ENCODE results near the gene MEIS1.
"Not testable (repeated sequence)": the region's sequence is repeated elsewhere in the genome, so short reads cannot be mapped to it uniquely, and the experiment has no call there.

Gene MEIS1

GRCh38 chr2:66466433-66466832, 31.5 kb downstream of the MEIS1 start:
- DNase-seq (ENCODE audit: low spot score) = no peak
- FAIRE-seq = no peak

DNA sequence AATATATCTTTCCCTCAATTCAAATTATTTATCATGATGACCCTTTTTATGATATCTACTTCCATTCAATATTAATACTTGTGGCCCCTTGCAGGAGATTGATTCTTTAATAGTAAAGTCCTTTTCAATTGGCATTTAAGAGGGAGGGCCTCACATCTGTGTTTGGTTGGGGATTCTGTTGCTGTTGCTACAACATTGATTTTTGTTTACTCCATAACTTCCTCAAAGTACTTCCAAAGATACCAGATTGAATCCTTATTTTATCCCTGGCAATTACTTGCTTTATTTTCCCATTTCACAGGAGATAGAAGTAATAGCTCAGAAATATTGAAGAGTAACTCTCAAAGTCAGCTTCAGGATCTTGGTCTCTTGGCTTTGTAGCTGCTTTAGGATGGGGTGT, 32.8 kb downstream of the MEIS1 start:
- FAIRE-seq = no peak
- DNase-seq (ENCODE audit: low spot score) = no peak

GRCh38 chr2:66469214-66469902, 34.4 kb downstream of the MEIS1 start:
- no peak for DNase-seq (ENCODE audit: low spot score)
- FAIRE-seq = no peak

DNA sequence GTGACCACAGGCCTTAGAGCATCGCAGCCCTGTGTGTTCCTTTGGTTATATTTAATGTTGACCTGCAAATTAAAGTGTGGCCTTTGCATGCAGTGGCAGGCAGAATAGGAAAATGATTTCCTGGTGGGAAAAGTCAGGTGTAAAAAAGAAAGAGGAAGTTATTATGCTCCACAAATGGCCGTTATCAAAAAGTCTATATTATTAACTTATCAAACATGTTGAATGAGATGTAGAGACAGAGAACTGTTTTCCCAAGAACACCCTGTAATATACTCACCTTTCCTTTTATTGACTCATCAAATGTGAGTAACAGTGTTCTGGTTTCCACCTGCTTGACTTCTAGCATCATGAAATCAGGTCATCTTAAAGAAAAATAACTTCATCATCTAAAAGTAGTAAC, 35.3 kb downstream of the MEIS1 start:
- DNase-seq (ENCODE audit: low spot score) = no peak
- FAIRE-seq = no peak

DNA sequence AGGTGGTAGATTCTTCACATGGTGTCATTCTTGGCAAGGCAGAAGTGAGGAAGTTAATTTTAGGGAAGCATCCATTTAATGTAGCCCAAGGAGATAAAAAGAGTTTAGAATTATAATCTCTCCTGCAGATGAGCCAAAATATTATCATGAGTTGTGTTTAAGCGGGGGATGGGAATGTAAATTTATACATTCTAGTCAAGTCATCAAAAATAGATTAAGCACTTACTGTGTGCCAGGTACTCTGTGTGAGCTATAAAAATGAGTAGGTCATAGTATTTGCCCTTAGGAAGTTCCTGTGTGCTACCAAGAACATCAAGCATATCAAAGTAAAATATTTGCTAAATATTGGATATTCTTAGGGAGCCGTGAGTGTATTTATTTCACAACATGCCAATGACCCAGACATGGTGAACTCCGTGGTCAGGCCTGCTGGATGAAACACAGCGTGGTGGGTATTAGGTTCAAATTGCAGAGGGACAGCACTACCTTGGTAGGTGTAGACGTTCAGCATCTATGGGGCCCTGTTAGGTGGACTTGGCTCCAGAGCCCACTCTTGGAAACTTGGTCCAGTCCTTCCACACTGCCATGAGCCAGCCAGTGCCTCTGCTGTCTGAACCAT, 37.4 kb downstream of the MEIS1 start:
- DNase-seq (ENCODE audit: low spot score) = no peak

DNA sequence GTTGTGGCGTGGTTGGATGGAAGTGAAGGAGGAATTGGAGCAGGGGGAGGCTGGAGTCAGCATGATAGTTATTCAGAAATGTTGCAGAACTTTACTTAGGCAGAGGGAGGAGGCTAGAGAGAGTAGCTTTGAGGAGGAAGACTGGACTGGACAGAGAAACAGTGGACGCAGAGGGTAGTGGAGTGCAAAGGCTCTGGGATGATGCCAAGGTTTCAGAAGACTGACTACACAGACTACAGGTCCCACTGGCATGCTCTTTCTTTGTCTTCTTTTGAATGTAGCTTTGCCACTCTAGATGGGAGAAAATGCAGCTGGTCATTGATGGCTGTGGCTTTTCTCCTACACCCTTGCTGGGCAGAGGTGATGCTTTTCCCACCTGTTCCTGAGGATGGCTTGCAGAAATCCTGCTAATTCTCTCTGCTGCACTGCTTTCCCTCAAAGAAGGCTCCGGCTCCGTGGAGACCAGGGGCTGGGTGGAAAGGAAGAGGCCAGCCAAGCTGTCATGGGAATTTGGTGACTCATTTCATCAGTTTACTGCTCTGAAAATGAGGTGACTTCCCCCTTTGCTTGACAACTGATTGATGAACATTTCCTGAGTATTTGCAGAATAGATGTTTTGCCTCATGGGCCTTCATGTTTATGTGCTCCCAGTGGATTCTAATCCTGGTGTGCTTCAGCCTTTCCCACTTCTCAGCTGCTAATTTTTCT, 42.4 kb downstream of the MEIS1 start:
- DNase-seq (ENCODE audit: low spot score) (no peak), FAIRE-seq (no peak)

More for the DNA sequence above, 37.4 kb downstream of the MEIS1 start:
- no peak for FAIRE-seq

DNA sequence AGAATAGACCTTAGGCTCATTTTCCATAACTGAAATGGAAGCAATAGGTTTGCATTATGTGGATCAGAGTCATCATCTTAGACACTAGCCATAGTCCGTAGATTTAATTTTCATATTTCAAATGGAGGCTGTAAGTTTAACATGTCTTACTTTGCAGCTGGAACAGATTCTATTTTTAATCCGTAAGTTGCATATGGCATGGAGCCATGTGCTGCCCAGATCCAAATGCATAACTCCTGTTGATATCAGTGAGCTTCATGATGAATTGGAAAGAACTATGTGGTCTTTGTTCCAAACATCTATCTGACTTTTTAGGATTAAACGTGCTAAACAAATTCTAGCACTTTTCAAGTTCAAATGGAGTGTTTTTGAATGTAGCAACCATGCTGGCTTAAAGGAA, 43.4 kb downstream of the MEIS1 start:
- DNase-seq (ENCODE audit: low spot score) = no peak
- FAIRE-seq = no peak

GRCh38 chr2:66478731-66479316, 43.9 kb downstream of the MEIS1 start:
- DNase-seq (ENCODE audit: low spot score) = no peak

DNA sequence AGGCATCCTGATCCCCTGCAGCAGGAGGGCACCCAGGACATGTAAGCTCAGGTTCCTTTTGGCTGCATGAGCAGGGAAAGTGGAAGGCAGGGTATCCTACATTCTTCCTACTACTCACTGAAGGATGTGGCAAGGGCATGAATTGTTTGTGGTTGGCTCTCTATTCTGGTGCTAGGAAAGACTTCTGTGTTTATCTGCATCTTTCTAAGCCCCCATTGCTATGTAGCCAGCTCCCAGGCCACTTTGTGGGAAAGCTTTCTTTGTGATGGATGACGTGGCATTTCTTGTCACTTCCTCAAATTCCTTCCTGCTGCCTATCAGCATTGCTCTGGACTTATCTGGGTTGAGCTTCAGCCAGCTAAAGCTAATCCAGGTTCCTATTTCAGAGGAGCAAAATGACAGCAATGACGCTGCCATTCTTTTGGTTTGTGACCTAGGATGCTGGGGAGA, 46.2 kb downstream of the MEIS1 start:
- FAIRE-seq = no peak
- DNase-seq (ENCODE audit: low spot score) = peak; percentile 8

More at GRCh38 chr2:66478731-66479316, 43.9 kb downstream of the MEIS1 start:
- no peak for FAIRE-seq

DNA sequence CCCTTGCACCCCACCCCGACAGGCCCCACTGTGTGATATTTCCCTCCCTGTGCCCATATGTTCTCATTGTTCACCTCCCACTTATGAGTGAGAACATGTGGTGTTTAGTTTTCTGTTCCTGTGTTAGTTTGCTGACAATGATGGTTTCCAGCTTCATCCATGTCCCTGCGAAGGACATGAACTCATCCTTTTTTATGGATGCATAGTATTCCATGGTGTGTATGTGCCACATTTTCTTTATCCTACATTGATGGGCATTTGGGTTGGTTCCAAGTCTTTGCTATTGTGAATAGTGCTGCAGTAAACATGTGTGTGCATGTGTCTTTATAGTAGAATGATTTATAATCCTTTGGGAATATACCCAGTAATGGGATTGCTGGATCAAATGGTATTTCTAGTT, 50.3 kb downstream of the MEIS1 start:
- not testable (repeated sequence) for FAIRE-seq; DNase-seq (ENCODE audit: low spot score)

DNA sequence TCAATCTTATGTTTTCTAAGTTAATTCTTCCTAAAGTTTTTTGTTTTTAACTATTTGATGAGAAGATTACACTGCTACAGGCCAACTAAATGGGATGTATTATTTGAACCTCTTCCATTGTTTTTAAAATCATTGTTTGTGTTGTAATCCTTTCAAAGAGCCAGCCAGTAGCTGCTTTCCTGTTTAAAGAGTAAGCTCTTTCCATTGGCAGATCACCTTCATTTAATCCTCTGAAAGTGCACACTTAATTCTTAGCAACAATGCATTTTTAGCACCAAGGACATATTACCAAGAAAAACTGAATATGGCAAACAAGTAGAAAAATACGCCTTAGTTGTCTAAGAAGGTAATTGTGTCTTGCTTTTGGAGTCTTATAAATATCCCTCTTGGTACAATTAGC, 54.0 kb downstream of the MEIS1 start:
- FAIRE-seq (no peak), DNase-seq (ENCODE audit: low spot score) (no peak)

DNA sequence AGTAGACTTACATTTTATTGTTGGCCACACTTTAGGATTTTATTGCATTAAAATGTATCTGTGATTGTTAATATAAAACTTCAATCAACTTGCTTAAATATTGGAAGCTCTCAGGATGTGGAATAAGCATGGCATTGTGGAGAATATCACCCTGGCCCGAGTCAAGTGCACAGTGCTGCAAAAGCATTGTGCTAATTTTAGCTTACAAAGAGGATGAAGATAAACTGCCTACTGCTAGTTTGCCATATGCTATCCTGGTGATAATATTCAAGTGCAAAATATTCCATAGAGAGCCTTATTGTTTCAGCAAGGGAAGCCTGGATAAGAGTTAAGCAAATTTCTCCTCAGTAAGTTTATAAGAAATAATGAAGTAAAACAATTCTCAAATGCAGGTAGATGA, 54.5 kb downstream of the MEIS1 start:
- DNase-seq (ENCODE audit: low spot score) (no peak), FAIRE-seq (no peak)

GRCh38 chr2:66490588-66491001, 55.7 kb downstream of the MEIS1 start:
- DNase-seq (ENCODE audit: low spot score) (no peak), FAIRE-seq (no peak)

- FAIRE-seq = no peak
- no peak for DNase-seq (ENCODE audit: low spot score)
These were observed 59.8 kb downstream of the MEIS1 start for GRCh38 chr2:66494708-66495107.

DNA sequence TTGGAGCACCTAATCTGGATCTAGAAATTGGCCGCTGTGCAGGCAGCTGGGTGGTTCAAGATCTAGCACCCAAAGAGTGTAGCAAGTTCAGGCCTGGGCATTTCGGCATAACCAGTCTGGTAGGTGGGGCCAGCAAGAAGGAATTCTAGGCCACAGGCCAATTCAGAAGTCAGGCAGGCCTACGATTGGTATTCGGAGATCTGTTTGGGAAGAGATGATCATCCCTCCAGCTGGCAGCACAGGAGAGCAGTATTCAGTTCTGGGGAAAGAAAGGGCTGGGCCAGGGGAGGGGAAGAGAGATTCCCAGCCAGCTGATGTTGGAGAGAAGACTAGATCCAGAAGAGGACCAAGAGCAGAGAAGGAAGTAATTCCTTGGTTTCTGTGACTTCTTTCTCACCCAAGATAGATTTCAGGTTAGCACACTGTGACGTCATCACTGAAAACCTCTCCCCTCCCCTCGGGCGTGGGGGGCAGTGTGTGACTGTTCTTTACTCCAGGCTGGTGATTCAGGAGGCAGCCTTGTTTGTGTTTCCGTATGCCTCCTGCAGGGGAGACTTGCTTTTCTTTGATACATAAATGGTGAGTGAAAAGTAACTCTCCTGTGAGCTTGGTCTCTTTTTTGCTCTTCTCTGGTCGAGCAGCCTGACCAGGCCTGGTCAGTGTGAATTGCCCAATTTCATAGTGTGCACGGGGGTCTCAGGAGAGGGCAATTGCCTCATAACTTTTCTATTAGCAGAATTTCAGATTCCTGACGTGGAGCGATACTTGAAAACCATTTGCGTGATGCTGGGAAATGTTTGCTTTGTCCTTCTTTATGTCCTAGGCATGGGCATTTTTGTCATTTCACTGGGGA, 61.1 kb downstream of the MEIS1 start:
- FAIRE-seq = no peak
- peak; percentile 66 for DNase-seq (ENCODE audit: low spot score)

GRCh38 chr2:66496670-66497420, 61.9 kb downstream of the MEIS1 start:
- DNase-seq (ENCODE audit: low spot score) (no peak), FAIRE-seq (no peak)

DNA sequence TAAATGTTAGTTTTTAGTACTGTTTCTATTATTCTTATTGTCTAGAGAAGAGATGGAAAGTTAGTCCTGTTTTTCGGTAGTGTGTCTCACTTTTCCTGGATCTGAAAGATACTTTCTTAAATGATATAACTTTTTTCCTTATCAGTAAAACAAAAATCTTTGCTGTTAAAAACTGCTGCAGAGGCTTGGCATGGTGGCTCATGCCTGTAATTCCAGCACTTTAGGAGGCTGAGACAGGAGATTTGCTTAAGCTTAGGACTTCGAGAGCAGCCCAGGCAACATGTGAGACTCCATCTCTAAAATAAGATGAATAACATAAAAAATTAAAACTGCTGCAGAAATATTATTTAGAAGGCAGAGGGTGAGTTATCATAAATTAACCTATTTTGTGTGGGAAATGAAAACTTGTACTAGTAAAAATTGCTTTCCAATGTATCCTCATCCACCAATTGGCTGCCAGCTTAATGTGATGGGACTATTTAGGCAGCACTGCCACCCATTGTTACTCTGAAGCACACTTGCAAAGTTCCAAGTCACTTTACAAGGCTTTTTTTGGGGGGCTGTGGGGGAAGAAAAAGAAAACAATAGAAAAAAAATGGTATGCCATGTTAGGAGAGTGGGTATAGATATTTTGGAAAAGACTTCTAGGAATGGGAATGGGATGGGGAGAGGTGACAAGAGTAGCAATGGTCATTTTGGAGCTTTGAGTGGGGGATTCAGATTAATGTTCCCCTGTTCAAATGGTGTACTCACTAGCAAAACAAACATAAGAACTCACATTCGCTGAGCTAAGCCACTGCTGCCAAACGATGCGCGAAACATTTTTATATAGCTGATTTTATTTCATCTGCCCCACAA, 62.7 kb downstream of the MEIS1 start:
- DNase-seq (ENCODE audit: low spot score) (no peak), FAIRE-seq (peak; percentile 5)

GRCh38 chr2:66498289-66498975, 63.5 kb downstream of the MEIS1 start:
- FAIRE-seq = peak; percentile 40
- no peak for DNase-seq (ENCODE audit: low spot score)

DNA sequence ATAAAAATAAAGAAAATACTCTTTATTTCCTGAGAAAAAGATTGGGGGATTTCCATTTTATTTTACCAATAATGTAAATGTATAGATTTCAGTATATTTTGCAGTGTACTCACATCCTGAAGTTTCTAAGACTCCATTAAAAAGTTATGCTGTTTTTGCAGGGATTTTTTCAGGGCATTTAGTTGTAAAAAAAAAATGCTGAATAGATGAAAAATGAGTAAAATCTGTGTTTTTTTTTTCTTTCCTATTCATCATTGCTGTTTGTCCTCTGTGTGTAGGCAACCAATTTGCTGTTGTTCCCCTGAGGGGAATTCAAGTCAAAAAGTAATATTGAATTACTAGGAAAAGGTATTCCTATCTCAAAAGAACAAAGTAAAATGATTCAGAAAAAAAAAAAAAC, 66.3 kb downstream of the MEIS1 start:
- DNase-seq (ENCODE audit: low spot score) (no peak), FAIRE-seq (no peak)

Data from urothelium cell line (cell line).